SKM-1 treated with dmso at 0.1 percent for 144 hours (cell line): ENCODE results near the gene PLXNA4.

Experiments
- DNase-seq: peaks from one replicate; lab custom pipeline; 2025; ENCODE audit not compliant: unreplicated experiment; lab: John Stamatoyannopoulos, UW

Gene PLXNA4

DNA sequence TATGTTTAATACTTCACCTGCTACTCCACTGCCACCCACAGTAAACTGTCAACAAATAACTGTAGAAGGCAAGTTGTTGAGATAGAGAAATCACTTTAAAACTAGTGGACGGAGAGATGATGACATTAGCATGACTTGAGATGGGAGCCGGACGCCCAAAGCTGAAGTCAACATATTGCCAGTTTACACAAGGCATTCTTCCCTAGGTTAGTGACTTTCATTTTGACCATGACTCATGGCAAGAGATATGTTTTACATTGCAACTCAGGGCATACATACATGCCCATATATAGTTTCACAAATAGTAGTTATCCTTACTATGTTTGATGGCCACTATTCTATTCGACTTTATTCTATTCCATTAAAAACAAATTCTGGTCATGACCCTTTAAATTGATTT lies 296.6 kb downstream of the PLXNA4 start:
- no peak for DNase-seq

DNA sequence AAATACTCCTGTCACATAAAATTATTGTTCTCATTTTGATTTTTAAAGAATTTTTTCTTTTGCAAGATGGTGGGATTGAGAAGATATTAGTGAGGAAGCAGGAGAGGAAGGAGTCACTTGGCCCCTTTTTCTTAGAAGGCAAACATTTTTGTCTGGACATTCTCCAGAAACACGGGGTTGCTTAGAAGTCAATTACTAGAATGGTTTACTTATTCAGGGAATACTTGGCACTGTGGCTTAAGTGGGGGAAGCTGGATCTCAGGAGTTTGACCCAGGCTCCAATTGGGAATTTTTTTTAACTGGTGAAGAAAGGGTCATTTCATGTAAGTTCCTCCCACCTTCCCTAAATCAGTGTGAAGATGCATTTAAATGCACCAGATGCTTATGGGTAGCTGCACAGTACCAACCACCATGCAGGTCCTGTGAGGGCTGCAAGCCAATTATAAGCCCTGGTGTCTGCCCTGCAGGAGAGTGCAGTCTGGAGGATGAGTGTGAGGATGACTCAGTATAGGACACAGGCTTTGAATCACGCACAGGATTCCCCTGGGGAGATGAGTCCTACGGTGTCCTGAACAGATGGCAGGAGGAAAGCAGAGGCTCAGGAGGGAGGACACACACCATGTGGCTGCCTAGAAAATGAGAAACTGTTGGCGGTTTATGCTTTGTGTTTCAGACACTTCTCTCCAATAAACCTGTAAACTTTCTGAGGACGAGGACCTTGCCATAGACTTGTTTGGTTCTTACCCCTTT lies 299.1 kb downstream of the PLXNA4 start:
- no peak for DNase-seq

DNA sequence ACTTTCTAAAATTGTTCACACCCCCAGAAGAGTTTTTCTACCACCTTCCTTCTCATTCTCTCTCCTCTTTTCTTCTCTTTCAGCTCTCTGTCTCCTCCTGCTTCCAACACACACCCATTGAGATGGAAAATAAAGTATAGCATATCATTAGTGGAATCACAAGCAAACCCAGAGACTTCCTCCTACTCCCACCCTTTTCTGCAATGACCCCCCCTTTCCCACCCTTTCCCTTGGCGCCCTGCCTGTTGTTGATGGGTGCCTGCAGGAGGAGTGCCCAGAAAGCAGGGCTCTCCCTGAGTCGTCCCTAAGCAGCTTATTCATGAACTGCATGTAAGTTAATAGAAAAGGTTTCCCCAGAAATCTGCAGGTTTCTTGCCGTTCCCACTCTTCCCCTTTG lies 300.0 kb downstream of the PLXNA4 start:
- DNase-seq: no peak

DNA sequence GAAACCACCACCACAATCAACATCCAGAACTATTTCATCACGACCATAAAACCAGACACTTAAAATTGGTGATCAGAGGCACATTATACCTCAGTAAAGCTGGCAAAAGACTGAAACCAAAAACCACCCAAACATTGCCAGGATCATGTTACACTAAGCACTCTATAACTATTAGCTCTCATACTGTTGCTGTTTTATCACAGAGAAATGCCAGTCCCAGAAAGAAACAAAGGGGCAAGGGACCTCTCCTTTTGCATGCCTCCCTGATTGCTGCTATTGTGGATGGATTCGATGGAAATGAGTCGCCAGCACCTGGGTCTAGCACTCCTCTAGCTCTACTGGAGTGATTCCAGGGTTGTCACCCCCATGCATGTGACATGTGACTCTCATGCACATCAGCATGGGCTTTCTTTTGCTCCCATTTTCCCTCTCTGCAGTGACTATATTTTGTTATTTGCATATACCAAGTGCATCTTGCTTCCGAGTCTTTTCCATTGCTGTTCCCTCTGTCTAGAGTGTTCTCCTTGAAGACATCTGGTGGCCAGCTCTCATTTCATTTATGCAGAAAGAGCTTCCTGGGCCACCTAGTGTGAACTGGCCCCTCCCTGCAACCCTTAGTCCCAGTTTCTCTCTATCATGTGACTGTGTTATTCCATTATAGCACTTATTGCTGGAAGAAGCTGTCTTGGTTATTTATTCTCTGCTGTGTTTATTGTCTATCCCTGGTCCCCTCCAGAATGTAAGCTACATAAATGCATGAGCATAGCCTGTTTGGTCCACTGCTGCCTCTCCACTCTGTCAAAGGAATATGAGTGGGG lies 300.6 kb downstream of the PLXNA4 start:
- no peak for DNase-seq

DNA sequence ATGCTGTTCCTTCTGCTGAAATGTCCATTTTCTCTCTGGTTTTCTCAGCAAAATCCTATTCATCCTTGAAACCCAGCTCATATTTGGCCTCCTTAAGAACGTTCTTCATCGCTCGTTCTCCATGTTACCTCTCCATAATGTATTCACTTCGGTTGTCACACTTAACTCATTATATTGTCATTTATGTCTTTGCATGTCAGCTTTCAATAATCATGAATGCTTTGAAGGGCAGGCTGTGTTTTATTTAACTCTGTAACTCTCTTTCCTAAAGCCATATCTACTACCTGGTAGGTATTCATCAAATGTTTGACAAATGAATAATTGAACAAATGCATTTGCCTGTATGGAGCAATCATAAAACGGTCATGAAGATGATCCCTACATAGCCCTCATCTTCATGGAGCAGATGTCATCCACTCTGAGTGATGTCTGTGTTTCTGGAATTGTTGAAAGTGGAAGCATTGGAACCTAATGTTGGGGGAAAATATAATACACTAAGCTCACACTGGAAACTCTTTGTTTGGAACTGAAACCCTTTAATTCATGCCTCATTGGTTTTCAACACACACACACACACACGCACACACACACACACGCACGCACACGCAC lies 303.4 kb downstream of the PLXNA4 start:
- no peak for DNase-seq

DNA sequence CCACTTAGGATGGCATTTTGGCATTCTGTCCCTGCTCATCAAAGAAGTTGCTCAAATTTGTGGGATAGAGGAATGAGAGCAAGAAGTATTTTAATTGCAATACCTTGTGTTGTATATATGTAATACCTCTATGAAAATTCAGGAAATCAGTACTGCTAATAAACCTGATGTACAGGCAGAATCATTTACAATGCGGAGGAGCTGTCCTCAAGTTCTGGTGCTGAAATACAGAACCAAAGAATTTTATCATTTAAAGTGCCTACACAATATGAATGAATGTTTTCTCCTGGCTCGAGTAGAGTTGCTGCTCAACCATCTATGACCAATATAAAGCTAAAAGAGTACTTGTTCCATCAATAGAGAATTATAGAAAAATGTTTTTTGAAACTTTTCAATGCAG lies 305.8 kb downstream of the PLXNA4 start:
- DNase-seq: no peak

DNA sequence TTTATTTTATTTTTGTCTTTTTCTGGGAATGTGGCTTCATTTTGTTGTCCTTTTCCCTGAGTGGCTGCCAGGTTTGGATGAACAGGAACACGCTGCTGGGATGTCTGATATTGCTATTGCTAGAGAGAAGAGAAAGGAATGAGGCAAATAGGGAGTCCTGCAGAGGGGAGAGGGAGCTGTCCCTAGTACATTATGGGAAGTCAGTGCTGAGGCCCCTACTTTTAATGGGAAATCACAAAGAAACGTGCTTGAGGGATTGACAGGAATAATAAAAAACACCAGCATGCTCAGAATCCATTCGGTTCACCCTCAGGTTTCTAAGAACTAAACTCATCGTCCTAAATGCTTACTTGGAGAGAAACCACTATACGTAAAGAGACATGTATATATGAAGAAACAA lies 306.6 kb downstream of the PLXNA4 start:
- DNase-seq: no peak

DNA sequence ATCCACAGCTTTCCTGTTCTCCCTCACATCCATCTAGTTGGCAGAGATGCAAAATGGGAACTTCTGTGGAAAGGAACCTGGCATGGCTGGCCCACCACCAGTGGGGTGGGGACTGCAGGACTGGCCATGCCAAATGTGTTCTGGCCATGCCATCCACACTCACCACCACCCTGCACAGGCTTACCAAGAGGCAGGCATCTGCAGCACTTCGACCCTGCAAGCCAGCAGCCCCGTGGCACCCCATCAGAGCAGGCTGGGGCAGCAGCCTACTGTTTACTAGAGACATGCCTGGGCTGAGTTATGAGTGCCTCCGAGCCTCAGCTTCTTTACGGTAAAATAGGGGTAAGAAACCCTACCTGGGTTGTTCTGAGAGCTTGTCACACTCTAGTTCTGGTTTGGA lies 313.1 kb downstream of the PLXNA4 start:
- DNase-seq: no peak

DNA sequence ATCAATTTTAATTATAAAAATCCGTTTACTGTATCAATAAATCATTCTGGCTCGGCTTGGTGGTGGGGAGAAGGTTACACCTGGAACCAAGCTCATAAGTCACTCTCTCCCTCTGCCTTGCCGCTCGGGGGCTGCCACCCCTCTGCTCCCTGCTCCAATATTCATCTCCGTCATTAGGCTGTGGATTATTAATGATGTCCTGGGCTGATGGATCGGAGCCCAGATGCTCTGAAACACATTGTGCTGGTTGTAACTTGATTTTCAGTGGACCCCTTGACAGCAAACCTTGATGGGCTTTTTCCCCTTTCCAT lies 314.2 kb downstream of the PLXNA4 start:
- DNase-seq: no peak

DNA sequence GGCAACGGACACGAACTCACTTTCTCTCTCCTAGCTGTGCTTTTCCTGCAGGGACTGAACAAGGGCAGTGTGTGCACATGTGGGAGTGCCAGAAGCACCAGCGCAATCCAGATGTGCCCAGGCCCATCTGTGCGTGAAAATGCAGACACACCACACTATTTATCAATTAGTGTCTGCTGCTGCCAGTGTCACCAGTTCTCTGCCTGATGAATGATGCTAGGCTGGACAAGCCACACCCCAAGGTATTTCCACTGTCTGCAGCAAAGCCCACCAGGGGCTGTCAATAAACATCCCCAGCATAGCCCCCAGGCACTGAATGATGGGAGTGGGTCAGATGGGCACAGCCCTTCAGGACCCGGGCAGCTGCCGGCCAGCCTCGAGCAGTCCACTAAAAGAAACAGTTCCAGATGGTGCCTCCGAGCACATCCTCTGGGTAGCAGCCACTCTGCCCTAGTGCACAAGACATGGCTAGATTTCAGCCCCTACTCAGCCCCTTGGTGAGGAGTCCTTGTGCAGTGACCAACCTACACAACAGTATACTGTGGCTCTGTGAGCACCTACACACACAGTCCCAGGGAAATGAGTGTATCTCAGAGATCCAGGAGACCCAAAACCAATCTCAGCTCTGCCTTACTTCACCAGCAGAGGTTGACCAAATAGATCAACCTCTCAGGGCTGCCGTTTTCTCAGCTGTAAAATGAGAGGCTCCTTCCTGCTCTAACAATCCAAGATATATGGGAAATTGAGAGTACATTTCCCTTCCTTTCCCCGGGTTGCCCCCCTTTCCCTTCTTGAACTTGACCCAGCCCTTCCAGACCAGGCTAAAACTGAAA lies 314.7 kb downstream of the PLXNA4 start:
- no peak for DNase-seq

DNA sequence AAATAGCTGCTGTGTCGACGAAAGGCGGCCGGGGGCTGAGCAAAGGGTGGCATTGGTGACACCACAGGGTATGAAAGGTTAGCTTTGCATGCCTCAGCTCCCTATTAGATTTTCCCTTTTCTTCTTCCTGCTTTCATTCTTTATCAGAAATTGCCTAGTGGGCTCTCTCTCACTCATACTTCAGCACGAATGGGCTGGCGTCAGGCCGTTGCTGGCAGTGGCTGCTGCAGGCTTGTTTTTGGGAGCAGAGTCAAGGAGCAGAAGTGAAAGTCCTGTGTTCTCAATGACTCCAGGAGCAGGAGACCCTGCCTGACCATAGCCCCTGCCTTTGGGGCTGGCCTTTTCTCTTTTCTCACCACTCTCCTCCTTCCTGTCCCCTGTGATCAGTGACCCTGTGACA lies 318.0 kb downstream of the PLXNA4 start:
- no peak for DNase-seq

DNA sequence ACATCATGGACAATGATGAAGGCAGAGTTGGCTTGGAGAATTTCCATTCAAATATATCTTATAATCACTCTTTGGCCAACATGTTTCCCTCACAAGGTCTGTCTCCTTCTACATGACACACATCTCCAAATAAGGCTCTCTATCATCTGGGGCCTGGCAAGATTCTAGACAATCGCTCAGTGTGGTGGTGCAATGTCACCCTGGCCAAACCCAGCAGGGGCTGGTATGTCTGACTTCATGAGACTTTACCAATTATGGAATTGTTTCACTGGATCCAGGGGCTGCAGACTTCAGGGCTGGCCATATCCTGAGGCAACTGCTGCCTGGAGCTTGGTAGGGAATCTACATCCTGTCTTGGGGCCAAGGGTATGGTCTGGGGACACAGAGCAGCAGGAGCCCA lies 319.0 kb downstream of the PLXNA4 start:
- DNase-seq: no peak

DNA sequence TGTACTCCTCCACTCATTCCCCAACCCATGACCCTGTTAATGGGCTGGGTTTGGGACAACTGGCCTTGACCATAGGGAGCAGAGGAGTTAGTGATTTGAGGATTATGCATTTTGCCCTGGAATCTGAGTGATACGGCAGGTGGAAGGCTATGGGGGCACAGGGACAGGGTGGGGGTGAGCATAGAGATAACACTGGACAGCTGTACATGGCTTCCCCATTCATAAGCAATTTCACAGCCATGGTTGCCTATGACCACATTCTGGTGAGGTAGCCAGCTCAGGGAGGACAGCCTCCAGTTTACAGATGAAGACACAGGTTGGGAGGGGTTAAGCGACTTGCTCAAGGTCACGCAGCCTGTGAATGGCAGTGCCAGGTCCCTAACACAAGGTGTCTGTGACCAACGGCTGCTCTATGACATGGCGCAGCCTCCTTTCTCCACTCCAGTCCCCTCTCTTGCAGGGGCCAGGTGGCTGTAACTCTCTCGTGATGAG lies 319.5 kb downstream of the PLXNA4 start:
- DNase-seq: no peak

DNA sequence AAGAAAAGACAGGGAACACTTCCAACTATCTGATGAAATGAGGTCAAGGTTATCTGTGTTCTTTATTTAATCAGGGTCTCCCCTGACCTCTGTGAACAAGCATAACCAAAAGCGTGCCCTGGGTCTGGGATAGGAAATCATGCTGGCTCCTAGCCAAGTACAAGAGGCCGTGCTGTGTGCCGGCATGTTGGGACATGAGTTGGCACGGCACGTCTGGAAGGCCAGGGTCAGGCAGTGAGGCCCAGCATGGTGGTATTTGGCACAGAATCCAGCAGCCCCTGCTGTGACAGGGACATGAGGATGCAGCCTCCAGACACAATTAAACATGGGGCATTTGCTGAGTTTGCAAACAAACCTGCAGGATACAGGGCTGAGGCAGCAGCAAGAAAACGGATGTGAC lies 320.4 kb downstream of the PLXNA4 start:
- DNase-seq: no peak

DNA sequence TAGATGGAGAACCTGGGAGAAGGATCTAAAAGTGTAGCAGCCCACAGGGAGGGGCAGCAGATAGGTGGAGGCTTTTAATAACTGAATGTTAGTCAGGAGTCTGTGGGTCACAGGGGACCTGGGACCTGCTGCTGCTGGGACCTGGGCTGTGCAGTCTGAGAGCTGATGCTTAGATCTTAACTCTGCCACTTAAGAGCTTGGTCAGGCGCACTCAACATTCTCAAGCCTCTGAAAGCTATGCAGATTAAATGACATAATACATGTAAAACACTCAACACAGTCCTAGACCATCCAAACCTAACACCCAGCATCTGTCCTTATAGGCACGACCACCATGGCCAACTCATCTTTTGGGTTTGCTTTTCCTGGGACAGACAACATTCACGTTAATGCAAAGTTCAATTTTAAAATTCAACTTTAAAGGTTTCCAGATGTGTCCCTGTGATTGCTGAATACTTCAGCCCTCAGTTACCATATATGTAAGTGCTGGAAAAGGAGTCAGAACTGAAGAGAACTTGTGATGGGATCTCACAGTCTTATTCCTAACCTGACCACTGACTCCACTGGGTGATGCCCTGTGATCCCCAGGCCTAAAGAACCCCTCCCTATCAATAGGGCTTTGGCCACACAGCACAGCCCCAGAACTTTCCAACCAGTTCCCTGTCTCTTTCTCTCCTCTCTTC lies 321.0 kb downstream of the PLXNA4 start:
- no peak for DNase-seq

DNA sequence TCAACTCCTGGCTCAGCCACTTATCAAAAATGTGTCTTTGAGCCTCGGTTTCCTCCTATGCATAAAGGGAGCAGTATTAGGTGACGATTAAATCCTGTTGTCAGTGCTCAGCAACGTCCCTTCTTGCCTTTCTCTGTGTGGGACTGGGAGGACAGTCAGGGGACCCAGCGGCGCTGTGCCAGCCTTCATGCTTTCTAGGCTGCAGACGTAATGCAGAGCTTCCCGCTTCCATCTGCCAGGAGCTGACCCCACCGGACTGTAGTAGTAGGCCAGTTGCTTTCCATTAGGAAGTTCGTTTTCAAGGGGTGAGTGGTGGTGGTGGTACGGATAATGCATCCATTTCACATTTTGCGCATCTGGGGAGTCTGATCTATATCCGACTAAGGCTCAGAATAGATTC lies 321.8 kb downstream of the PLXNA4 start:
- no peak for DNase-seq

DNA sequence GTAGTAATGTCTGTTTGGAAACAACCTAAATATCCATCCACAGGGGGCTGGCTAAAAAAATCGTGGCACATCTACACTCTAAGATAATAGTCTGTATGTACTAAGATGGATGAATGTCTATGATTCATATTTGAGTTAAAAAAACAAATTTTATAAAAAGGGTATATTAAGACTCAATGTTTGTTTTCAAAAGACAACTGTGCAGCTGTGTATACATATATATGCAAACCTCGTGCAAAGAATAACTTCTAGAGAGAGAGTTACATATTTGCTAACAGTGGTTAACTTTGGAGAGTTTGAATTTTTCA lies 323.5 kb downstream of the PLXNA4 start:
- no peak for DNase-seq

DNA sequence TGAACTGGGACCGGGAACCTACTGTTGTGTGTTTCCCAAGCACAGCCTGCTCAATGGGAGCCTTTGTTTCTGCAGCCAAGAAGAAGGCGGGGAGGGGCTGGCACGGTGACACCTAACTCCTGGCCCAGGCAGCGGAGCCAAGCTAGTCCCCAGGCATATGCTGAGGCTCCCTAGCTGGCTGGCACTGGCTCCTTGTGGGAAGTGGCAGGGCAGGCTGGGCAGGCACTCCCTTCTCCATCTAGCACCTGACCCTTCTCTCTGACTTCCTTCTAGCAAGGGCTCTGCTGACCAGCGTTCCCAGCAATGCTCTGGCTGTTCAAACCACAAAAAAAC lies 325.0 kb downstream of the PLXNA4 start:
- no peak for DNase-seq

DNA sequence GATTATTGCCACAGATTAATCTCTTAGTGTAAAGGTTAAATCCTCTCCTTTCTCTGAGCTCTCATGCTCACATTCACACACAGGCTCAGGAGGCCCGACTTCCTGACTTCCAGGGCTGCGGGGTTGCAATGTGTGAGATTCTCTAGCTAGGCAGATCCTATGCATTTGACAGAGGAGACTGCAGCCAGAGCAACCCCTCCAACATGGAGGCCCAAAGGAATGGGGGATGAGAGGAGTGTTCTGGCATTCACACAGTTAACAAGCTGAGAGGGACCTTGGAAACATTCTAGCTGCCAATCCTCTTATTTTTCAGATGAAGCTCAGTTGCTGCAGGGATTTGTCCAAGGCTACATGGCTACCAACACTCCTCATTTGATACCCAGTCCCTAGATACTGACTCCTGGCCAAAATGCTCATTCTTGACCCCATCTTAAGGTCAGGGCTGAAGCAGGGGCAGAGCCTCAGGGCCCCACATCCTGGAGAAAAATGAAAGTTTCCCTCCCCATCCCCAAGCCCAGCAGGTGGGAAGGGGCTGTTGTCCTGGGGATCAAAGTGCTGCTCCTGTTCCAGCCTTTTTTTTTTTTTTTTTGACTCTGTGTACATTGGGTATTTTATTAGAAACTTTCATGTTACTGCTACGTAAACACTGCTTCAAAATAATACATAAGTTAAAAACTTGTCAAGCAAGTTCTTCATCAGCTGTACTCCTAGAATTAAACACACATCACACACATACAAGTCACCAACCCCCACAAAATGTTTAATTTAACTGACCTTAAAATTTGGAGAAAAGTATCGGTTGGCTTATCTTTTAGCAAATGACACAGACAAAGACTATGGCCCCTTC lies 325.6 kb downstream of the PLXNA4 start:
- no peak for DNase-seq
